ENCODE data around the gene BLCAP.

GRCh38 chr20:37503256-37503927 lies 24.3 kb downstream of the BLCAP start:
- TF ChIP-seq, protein P1, sequence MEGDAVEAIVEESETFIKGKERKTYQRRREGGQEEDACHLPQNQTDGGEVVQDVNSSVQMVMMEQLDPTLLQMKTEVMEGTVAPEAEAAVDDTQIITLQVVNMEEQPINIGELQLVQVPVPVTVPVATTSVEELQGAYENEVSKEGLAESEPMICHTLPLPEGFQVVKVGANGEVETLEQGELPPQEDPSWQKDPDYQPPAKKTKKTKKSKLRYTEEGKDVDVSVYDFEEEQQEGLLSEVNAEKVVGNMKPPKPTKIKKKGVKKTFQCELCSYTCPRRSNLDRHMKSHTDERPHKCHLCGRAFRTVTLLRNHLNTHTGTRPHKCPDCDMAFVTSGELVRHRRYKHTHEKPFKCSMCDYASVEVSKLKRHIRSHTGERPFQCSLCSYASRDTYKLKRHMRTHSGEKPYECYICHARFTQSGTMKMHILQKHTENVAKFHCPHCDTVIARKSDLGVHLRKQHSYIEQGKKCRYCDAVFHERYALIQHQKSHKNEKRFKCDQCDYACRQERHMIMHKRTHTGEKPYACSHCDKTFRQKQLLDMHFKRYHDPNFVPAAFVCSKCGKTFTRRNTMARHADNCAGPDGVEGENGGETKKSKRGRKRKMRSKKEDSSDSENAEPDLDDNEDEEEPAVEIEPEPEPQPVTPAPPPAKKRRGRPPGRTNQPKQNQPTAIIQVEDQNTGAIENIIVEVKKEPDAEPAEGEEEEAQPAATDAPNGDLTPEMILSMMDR (IDR thresholded peaks at IDR 0.05; ENCODE audit: low read depth, low read length, poor library complexity, severe bottlenecking): no peak
- TF ChIP-seq EZH2phosphoT487 (IDR thresholded peaks at IDR 0.05; ENCODE audit: borderline replicate concordance, low read length): no peak
